NCI-H82 (cell line): Measurements from ENCODE around the gene PLEKHA7.
A peak's percentile ranks its signal among the peaks of the same experiment; 100 is the strongest.

Source experiments
- DNase-seq: peaks from one replicate; lab custom pipeline; 2025; lab: John Stamatoyannopoulos, UW

The PLEKHA7 gene

DNA sequence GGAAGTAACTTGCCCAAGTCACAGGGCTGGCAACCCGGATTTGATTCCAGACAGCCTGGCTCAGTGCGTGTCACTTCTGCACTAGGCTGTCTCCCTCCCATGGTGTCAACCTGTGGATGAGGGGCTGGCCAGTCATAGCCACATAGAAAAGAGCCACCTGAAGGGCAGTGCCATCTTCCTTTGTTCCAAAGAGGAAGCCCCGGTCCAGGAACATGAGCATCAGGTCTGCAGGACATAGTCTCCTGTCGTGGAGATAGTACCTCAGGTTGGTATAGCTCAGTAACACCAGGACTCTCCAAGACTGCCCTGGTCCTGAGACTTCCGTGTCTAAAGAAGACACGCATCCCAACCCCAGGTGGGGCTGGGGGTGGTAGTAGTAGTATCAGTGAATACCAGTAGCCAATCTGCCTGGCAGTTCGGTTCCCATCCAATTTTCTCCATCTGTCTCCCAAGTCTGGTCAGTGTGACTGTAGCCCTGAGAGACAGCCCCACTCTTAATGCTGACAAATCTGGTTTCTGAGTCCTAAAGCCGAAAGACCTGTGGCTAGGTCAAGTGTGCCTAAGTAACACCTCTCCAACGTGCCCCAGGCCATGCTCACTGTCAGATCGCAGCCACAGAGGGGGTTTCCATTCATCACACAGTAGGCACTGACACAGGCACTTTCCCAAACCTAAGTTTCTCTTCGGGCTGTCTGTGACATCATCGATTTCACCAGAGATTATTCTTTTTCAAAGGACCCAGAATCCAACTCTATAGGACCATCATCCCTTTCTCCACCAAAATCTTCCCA, 242.7 kb downstream of the PLEKHA7 start:
- no peak for DNase-seq

DNA sequence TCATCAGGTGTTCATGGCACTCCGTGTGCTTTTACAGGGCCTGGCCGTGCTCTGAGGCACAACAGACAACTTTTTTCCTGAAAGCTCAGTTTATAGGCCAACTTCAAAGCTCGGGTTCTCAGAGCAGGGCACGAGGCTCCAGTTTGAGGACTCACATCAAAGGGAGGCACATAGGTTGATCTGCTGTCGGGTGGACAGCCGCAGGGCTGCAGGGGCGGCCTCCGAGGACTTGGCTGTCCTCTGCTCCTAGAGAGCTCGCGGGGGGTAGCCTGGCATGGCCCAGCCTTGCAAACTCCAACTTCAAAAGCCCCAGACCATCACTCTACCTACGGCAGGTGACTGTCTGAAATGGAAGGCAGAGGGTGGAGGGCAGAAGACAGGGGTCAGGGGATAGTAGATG, 244.2 kb downstream of the PLEKHA7 start:
- no peak for DNase-seq

DNA sequence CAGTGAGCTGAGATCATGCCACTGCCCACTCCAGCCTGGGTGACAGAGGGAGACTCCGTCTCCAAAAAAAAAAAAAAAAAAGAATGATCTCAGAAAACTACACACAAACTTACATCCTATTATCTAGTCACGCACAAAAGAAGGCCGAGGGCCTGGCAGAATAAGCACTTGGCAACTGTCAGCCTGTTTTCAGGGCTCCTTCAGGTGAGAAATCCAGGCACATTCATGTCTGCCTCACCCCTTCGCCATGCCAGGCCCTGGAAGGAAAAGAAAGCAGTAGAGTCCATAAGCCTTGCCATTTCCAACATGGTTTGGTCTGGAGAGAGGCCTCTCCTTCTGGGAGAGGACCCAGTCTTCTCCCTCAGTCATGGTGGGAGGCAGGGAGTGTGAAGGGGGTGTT, 244.8 kb downstream of the PLEKHA7 start:
- DNase-seq = no peak

DNA sequence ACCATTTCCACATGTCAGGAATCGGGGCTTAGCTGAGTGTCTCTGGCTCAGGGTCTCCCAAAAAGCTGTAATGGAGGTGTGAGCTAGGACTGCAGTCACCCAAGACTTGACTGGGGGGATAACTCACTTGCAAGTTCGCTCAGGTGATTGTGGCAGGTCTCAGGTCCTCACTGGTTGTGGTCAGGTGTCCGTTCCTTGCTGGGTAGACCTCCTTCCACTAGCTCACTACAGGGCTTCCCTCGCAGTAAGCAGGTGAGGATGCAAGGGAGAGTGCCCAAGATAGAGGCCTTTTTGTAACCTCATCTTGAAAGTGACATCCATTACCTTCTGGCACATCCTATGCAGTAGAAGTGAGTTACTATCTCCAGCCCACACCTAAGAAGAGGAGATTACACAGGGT, 246.3 kb downstream of the PLEKHA7 start:
- no peak for DNase-seq

DNA sequence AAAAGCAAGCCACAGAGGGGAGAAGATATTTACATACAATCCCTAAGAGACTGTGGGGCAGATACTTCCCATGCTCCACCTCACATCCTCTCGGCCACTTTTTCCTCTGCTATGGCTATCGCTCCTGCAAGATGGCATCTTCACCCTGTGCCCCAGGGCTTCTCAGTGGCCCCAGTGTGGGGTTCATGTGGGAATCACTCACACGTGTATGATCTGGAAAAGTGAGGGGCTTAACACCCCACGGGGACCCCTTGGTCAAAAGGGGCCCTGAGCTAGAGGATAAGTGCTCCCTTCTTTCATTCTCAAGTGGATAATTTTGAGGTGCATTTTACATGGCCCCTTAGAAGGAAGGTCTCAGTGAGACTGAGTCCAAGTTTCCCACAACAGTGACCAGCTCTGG, 247.1 kb downstream of the PLEKHA7 start:
- no peak for DNase-seq

DNA sequence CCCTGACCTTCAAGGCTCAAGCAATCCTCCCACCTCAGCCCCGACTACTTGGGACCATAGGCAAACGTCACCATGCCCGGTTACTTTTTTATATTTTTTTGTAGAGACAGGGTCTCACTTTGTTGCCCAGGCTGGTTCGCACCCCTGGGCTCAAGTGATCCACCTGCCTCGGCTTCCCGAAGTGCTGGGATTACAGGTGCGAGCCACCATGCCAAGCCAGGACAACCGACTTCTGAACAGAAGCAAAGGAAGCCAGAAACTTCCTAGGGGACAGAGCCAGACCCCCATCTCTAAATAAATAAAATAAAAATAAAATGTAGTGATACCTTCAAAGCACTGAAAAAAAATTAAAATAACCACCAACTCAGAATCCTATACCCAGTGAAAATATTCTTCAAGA, 249.3 kb downstream of the PLEKHA7 start:
- DNase-seq = no peak

DNA sequence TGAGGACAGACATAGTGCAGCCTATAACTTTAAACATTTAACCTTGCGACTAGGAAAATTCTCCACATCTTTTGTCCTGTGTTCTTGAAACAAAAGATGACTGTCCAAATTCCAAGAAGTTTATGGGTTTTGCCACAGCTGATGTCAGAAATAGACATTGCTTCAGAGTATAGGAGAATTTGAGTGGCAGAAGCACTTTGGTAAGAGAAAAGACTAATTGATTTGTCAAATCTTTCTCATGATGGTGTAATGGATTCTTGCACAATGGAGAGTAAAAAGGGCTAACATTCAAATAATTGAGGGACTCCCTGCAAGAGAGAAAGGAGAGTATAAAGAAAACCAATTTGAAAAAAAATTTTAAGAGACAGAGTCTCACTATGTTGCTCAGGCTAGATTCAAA, 250.5 kb downstream of the PLEKHA7 start:
- DNase-seq = no peak

DNA sequence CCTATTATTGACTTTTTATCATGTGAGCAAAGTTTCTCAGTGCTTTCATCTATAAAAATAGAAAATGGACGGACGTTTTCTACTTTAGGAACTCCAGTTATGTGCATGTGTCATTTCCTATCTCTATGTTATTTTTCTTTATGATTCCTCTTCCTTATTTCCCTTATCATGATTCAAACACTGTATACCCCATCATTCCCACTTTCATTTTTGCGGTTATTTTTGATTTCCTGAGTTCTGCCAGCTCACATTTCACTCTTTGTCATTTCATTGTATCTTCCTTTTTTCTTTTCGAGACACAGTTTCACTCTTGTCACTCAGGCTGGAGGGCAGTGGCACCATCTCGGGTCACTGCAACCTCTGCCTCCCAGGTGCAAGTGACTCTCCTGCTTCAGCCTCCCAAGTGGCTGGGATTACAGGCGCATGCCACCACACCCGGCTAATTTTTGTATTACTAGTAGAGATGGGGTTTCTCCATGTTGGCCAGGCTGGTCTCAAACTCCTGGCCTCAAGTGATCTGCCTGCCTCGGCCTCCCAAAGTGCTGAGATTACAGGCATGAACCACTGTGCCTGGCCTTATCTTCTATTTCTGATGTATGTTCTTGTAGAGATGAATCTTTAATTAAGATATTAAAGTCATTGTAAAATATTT, 254.2 kb downstream of the PLEKHA7 start:
- DNase-seq = no peak

DNA sequence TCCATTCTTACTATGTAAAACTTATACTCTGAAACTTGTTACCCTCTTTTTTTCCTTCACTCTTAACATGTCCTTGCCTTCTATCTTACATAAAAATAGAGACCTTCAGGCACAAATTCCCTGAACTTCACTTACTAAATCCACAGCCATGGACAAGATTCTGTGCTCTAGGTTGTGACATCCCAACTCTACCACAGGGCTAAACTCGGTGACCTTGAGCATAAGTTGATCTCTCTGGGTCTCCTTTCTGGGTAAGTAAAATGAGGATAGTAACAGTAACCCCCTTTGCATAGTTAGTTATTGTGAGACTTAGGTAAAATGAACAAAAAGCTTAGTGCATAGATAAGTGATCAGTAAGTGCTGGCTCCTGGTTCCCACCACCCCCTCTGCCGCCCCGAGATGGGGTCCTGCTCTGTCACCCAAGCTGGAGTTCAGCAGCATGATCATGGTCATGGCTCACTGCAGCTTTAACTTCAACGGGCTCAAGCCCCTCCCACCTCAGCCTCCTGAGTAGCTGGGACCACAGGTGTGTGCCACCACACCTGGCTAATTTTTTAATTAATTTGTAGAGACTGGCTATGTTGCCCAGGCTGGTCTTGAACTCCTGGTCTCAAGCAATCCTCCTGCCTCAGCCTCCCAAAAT, 255.7 kb downstream of the PLEKHA7 start:
- no peak for DNase-seq

DNA sequence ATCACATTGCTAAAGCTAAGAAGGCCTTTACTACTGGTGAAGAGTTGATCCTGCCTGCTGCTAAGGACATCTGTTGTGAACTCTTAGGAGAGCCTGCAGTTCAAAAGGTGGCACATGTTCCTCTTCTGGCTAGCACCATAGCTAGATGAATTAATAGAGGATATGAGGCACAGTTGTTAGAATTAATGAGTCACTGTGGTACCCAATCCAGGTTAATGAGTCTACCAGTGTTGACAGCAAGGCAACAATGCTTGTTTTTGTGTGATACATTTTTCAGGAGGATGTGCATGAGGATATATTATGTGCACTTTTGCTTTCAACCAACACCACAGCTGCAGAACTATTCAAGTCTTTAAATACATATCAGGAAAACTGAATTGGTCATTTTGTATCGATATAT, 263.8 kb downstream of the PLEKHA7 start:
- peak; percentile 63 for DNase-seq

DNA sequence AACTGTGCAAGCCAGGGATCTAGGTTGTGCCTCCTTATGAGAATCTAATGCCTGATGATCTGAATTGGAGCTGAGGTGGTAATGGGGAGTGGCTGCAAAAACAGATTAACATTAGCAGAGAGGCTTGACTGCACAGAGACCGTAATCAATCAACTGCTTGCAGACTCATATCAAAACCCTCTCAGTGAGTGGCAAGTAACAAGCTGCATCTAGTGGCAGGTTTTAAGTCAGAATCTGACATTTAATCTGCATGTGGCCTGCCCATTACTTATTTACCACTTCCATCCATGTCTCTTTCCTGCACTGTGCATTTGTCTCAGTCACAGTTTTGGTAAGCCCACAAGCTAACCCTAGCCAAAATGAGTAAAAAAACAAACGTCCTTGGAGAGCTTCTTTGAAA, 264.5 kb downstream of the PLEKHA7 start:
- DNase-seq = peak; percentile 40

DNA sequence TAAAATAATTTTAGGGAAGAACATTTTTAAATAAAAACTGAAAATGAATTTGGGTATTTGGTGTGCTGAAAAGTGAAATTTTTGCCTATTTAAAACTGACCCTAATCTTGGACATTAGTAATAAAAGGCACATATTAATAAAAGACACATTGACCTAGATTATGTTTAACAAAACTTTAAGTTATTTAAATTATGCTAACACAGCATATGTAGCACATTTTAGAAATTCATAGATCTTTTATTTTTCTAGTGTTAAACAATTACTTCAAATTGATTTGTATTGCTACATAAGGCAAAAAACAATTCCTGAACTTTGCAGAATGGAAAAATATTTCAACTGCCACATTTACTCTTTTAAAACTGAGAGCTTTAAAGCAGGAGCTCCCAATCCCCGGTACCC, 265.1 kb downstream of the PLEKHA7 start:
- no peak for DNase-seq

DNA sequence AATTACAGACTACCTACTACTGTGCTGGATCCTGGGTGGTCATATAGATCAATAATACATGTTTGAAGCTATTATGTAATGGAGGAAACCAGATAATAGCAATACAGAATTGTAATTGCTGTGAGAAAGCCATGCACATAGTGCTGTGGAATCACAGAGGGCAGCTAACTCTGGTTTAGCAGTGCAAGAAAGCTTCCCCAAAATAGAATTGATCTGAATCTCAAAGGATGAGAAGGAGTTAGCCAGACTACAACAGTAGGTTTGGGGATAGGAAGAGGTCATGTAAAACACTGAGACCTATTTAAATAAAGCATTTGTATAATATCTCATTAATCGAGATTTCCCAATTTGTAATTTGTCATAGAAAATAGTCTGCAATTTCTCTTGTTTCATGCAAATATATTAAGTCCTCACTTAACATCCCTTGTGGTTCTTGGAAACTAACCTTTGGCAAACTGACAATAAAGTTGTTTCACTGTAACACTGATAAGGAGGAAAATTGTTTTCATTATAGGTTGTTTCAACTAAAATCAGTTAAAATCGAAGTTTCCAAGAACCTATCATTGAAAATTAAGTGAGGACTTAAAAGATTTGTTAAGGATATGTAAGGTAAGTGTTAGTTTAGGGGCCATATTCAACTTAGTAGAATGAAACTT, 268.1 kb downstream of the PLEKHA7 start:
- no peak for DNase-seq

DNA sequence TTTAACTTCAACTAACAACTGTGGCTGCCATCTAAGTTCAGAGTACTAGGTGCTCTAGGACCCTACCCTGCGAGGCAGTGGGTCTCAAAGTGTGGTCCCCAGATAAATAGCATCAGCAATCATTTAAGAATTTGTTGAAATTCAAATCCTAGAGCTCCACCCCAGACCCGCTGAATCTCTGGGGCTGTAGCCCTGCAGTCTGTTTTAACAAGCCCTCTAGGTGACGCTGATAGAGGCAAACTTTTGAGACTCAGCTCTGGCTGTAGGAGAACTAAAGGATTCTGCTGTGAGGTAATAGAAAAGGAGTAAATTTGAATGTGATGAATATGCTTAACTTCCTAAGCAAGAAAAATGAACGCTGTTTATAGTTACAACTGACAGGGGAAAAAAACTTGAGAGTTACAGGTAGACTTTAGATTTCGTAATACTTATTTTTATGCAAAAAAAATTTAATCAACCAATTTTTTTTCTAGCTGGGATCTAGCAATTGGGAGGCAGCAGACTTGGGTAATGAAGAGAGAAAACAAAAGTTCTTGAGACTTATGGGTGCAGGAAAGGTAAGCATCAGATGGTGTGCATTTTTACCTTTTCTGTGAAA, 270.0 kb downstream of the PLEKHA7 start:
- DNase-seq = no peak

DNA sequence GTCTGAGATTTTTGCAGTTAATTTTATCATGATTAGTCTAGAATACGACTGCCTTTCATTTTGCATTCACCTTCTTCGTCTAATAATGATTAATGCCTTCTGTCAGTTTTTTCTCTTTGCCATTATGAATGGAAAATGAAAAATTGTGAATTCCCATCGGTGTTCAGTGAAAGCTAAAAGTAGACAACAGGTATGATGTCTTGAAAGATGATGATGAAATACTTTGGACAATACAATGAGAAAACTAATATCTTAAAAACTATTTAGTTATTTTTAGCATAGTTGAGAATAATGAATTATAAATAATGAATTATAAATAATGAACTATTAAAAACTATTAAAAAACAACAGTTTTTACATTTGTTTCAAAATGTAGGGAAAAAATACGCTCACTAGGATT, 270.7 kb downstream of the PLEKHA7 start:
- DNase-seq = no peak

DNA sequence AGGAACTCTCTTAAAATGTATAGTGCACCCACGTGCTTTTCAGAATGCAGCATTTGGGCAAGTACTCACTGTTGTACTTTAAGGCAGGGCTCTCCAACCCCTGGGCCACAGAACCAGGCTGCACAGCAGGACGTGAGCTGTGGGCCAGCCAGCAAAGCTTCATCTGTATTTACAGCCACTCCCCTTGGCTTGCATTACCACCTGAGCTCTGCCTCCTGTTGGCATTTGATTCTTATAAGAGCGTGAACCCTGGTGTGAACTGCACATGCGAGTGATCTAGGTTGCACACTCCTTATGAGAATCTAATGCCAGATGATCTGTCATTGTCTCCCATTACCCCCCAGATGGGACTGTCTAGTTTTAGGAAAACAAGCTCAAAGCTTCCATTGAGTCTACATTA, 272.7 kb downstream of the PLEKHA7 start:
- DNase-seq = no peak

DNA sequence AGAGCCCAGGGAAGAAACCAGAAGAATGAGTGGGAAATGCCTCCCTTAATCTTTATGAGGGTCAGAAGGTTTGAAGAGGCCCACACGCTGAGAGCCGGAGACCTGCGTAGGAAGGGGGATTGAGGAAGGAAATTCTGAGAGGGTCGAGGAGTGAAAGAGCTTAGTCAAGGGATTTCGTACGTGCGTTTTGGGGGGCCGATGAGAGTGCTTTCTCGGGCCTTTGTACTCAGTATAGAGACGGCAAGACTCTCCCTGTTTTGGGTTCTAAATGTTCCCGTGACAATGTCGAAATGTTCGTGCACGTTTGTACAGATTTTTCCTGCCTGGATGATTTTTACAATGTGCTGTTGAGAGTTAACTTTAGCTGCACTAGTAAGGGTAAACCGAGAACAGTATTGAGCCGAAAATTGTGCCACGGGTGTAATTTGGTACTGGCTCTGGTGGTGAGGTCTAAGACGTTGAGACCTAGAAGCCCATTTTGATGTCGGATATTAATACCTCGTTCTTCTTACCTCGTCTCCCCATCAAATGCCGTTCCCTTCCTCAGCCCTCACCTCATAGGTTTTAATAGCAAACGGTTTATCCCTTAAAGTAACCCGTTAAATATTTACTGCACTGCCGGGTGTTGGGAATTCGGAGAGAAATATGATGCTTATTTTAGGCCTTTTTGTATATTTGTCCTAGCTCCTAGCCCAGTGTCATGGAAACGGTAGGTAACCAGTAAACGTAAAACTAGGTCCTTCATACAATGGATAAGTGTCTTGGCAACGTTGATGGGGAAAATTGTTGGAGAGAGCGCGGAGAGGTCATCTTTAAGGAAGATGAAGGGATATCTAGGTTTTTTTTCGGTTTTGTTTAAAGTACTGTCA, 275.0 kb downstream of the PLEKHA7 start:
- DNase-seq = peak; percentile 18

DNA sequence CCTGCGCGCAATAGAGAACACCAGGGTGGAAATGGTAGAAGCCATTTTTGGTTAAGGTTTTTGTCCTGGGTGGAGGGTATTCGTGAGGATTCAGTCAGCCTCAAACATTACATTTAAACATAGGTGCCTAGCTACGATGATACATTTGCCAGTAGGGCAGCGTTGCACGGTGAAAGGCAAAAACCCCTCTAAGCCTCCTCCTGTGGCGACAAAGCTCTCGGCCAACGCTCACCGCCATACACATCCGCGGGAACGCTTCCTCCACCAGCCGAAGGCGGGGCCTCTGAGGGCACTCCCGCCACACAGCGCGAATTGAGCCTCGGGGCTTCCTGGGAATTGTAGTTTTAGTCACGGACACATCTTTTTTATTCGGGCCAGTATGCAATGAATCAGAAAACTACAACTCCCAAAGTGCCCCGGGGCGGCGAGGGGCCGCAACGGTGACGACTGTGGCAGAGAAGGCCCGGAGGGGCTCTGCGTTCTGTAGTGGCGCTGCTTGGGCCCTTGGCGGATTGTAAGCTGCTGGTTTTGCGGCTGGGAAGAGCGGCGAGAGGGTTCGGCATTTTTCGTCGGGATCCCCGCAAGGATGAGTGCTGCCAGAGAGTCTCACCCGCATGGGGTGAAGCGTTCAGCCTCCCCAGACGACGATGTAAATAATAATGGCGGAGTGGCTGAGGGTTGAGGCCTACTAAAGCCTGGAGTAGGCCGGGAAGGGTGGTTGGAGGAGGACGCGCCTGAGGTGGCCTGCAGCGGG, 275.8 kb downstream of the PLEKHA7 start, which contains the start of gene C11orf58:
Gene C11orf58 (plus strand): TSS at position 455 of the 754 bp plus-strand sequence. CDS start 132 bp downstream, at position 587.
- DNase-seq = peak; percentile 97

DNA sequence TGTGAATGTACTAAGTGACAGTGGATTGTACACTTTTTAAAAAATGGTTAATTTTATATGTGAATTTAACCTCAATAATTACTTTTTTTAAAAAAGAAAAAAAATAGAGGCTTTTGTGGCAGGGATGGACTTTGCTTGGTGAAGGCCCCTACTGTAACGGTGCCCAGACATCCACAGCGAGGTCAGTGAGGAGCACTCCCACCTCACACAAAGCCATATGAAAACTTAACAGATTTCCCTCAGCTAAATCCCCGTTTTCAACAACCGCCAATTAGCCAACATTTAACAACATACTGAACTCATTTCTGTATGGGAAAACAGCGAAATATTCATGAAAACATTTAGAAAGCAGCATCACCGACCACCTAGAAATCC, 276.4 kb downstream of the PLEKHA7 start:
- no peak for DNase-seq
